IPS-20b (cell line): Measurements from ENCODE around the gene RASSF5.

Experiments
- H3K27ac ChIP-seq: one replicate; pipeline ENCODE4 v1.5.1; 2013; ENCODE audit warnings: low read length
- H3K27me3 ChIP-seq: 2 replicates; pipeline ENCODE4 v1.6.1; 2013; ENCODE audit warnings: mild to moderate bottlenecking, low read length, inconsistent platforms; ENCODE audit not compliant: insufficient read depth
- H3K36me3 ChIP-seq: 2 replicates; pipeline ENCODE4 v1.6.1; 2013; ENCODE audit warnings: low read depth, mild to moderate bottlenecking, inconsistent platforms, low read length, moderate library complexity; ENCODE audit not compliant: insufficient read depth
- H3K4me1 ChIP-seq: 2 replicates; pipeline ENCODE4 v1.6.1; 2013; ENCODE audit warnings: mild to moderate bottlenecking, control low read depth, inconsistent platforms, low read length, moderate library complexity; ENCODE audit not compliant: insufficient read depth
- H3K4me3 ChIP-seq: 2 replicates; pipeline ENCODE4 v1.5.1; 2013; ENCODE audit warnings: mild to moderate bottlenecking, low read length, inconsistent platforms
- H3K9ac ChIP-seq: 2 replicates; pipeline ENCODE4 v1.6.1; 2013; ENCODE audit warnings: low read depth, mild to moderate bottlenecking, inconsistent platforms, low read length, moderate library complexity
- H3K9me3 ChIP-seq: 2 replicates; pipeline ENCODE4 v1.6.1; 2013; ENCODE audit warnings: mild to moderate bottlenecking, low read depth, low read length, inconsistent platforms; ENCODE audit not compliant: insufficient read depth

Gene RASSF5

GRCh38 chr1:206635080-206635977, 128.0 kb downstream of the RASSF5 start, which contains the start of gene DYRK3:
Gene DYRK3, plus strand, starts transcription at chr1:206635536. Its CDS starts 168 bp downstream, at chr1:206635704.
- H3K9ac ChIP-seq = peak within 1 kb of the TSS; percentile 68; the same call in 1 of the 2 replicates
- peaks cover 18% of the 10 kb centered on the region; the same call in 1 of the 2 replicates for H3K4me1 ChIP-seq
- no peak within 1 kb of the TSS for H3K27ac ChIP-seq
- no peaks in the 10 kb centered on the region for H3K9me3 ChIP-seq
- peaks cover 22% of the 10 kb centered on the region for H3K27me3 ChIP-seq
- peak within 1 kb of the TSS; percentile 77 for H3K4me3 ChIP-seq
- H3K36me3 ChIP-seq = no peaks in the 10 kb centered on the region

- peak overlapping the region; percentile 32; the same call in 1 of the 2 replicates for H3K9ac ChIP-seq
- H3K27me3 ChIP-seq = peaks cover 22% of the 10 kb centered on the region
- no peaks in the 10 kb centered on the region for H3K9me3 ChIP-seq
- peaks cover 18% of the 10 kb centered on the region; the same call in 1 of the 2 replicates for H3K4me1 ChIP-seq
- H3K27ac ChIP-seq = no peak overlapping the region
- no peaks in the 10 kb centered on the region for H3K36me3 ChIP-seq
- H3K4me3 ChIP-seq = peak overlapping the region; percentile 77
These were observed 128.6 kb downstream of the RASSF5 start for GRCh38 chr1:206635978-206636345.

DNA sequence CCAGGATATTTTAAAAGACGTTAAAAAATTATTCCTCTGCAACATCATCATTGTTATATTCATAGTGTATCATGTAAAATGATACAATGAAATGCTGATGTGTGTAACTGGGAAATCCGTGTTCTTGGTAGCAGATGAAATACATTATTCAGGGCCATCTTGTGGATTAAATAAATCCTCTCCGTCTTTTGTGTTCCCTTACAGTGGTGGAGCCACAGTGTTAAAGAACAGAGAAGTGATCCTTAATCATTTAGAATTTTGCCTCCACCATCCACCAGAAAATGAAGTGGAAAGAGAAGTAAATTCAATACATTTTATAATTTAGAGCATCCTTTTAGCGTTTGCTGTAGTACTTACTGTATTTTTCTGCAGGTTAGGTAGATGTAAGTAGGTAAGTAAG, 129.3 kb downstream of the RASSF5 start:
- H3K27me3 ChIP-seq = peaks cover 22% of the 10 kb centered on the region
- H3K4me3 ChIP-seq = peak overlapping the region; percentile 77; the same call in 1 of the 2 replicates
- peaks cover 18% of the 10 kb centered on the region; the same call in 1 of the 2 replicates for H3K4me1 ChIP-seq
- no peaks in the 10 kb centered on the region for H3K36me3 ChIP-seq
- no peaks in the 10 kb centered on the region for H3K9me3 ChIP-seq
- H3K27ac ChIP-seq = no peak overlapping the region
- H3K9ac ChIP-seq = no peak overlapping the region

GRCh38 chr1:206637605-206638004, 130.3 kb downstream of the RASSF5 start:
- Histone ChIP-seq H3K27me3 (peaks cover 22% of the 10 kb centered on the region), H3K36me3 (no peaks in the 10 kb centered on the region), H3K9ac (no peak overlapping the region), H3K4me3 (no peak overlapping the region), H3K9me3 (no peaks in the 10 kb centered on the region), H3K27ac (no peak overlapping the region), H3K4me1 (peaks cover 18% of the 10 kb centered on the region; the same call in 1 of the 2 replicates)
